ENCODE measurements around the gene STEAP1B.

DNA sequence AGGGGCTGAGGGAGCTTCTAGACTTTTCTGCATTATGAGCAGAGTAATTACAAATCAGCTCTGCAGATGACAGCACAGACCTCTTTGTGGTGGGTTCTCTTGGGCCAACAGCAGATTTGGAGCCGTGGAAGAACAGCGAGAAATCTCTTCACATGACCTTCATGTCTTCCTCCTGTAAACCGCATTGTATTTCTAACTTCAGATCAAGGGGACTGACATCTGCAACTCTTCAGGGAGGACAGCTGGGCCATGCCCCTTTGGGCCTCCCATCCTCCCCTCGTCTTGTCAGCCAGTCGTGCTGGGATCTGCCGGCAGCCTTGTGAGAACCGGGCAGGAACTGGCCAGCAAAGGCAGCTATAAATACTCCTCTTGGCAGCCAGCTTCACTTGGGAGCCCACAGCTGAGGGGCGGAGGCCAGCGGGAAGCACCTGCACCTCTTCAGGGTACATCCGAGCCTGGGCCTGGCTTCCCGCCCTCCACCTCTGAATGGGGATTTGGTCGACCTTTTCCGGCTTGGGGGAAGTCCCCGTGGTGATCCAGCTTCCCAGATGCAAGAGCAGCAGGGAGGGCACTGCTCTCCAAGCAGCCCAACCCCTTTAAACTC, 54.7 kb downstream of the STEAP1B start:
- TF ChIP-seq, protein P1, sequence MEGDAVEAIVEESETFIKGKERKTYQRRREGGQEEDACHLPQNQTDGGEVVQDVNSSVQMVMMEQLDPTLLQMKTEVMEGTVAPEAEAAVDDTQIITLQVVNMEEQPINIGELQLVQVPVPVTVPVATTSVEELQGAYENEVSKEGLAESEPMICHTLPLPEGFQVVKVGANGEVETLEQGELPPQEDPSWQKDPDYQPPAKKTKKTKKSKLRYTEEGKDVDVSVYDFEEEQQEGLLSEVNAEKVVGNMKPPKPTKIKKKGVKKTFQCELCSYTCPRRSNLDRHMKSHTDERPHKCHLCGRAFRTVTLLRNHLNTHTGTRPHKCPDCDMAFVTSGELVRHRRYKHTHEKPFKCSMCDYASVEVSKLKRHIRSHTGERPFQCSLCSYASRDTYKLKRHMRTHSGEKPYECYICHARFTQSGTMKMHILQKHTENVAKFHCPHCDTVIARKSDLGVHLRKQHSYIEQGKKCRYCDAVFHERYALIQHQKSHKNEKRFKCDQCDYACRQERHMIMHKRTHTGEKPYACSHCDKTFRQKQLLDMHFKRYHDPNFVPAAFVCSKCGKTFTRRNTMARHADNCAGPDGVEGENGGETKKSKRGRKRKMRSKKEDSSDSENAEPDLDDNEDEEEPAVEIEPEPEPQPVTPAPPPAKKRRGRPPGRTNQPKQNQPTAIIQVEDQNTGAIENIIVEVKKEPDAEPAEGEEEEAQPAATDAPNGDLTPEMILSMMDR (conservative IDR thresholded peaks at IDR 0.05; ENCODE audit: low read depth, low read length) = no peak
- no peak for TF ChIP-seq POLR2A (IDR thresholded peaks at IDR 0.05; ENCODE audit: low read depth, low read length)
- TF ChIP-seq, protein P2, sequence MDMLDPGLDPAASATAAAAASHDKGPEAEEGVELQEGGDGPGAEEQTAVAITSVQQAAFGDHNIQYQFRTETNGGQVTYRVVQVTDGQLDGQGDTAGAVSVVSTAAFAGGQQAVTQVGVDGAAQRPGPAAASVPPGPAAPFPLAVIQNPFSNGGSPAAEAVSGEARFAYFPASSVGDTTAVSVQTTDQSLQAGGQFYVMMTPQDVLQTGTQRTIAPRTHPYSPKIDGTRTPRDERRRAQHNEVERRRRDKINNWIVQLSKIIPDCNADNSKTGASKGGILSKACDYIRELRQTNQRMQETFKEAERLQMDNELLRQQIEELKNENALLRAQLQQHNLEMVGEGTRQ (IDR thresholded peaks at IDR 0.05; ENCODE audit: low read depth, low read length) = no peak
- no peak for TF ChIP-seq MAFK (IDR thresholded peaks at IDR 0.05; ENCODE audit: low read depth, low read length)
- no peak for TF ChIP-seq BHLHE40 (IDR thresholded peaks at IDR 0.05; ENCODE audit: low read depth, low read length)
- TF ChIP-seq MXI1 (IDR thresholded peaks at IDR 0.05; ENCODE audit: borderline replicate concordance, low read depth, low read length) = no peak
- no peak for TF ChIP-seq CEBPB (IDR thresholded peaks at IDR 0.05; ENCODE audit: low read depth, low read length)
- TF ChIP-seq RAD21 (IDR thresholded peaks at IDR 0.05; ENCODE audit: low read length) = no peak
- TF ChIP-seq SMC3 (IDR thresholded peaks at IDR 0.05; ENCODE audit: low read depth, low read length) = no peak
- TF ChIP-seq RFX5 (IDR thresholded peaks at IDR 0.05; ENCODE audit: low read depth, low read length) = no peak
- TF ChIP-seq RCOR1 (IDR thresholded peaks at IDR 0.05; ENCODE audit: insufficient replicate concordance, low read length) = no peak
- TF ChIP-seq, protein P3, sequence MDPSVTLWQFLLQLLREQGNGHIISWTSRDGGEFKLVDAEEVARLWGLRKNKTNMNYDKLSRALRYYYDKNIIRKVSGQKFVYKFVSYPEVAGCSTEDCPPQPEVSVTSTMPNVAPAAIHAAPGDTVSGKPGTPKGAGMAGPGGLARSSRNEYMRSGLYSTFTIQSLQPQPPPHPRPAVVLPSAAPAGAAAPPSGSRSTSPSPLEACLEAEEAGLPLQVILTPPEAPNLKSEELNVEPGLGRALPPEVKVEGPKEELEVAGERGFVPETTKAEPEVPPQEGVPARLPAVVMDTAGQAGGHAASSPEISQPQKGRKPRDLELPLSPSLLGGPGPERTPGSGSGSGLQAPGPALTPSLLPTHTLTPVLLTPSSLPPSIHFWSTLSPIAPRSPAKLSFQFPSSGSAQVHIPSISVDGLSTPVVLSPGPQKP (IDR thresholded peaks at IDR 0.05; ENCODE audit: borderline replicate concordance, low read depth, low read length) = no peak
- TF ChIP-seq FOS (IDR thresholded peaks at IDR 0.05; ENCODE audit: low read depth, low read length) = no peak
- no peak for TF ChIP-seq MAZ (IDR thresholded peaks at IDR 0.05; ENCODE audit: borderline replicate concordance, low read depth, low read length)
